T follicular helper cell (primary cell): ENCODE results near the gene UPF3B.
A peak's percentile ranks its signal among the peaks of the same experiment; 100 is the strongest.
"Not testable (repeated sequence)": the region's sequence is repeated elsewhere in the genome, so short reads cannot be mapped to it uniquely, and the experiment has no call there.

ENCODE experiments used
- DNase-seq: peaks from one replicate; pipeline ENCODE4 v3.0.0-alpha.2; 2020; ENCODE audit warnings: low read depth

UPF3B gene

DNA sequence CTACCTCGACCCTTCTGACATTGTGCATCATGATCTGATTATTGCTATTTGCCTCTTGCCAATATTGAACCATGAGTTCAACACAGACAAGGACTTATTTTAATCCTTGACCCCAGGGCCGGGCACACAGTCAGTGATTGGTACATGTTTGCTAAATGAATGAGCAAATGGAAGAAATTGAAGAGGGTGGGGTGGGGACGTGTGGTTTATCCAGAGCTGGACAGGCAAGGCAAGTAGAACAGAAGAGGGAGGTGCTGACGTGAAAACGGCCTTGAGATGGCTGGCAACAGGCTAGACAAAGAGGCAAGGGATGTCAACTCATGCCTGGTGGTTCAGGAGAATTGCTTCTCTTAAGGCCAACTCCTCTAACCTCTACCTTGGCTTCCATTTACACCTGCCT is 28.5 kb downstream of the UPF3B start:
- DNase-seq: not testable (repeated sequence)

DNA sequence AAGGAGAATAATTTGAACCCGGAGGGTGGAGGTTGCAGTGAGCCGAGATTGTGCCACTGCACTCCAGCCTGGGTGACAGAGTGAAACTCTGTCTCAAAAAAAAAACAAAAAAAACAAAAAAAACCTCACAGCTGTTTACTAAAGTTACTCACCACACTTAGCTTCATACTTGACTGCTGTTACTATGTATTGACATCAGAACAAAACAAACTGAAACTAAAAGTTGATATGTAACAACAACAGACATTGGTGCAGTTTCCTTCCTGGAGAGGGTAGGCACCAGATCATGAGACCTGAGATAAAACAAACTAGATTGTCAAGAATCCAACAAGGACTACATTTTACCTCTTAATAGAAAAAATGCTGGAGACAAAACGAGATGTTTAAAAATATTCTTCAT is 31.1 kb downstream of the UPF3B start:
- DNase-seq: not testable (repeated sequence)

DNA sequence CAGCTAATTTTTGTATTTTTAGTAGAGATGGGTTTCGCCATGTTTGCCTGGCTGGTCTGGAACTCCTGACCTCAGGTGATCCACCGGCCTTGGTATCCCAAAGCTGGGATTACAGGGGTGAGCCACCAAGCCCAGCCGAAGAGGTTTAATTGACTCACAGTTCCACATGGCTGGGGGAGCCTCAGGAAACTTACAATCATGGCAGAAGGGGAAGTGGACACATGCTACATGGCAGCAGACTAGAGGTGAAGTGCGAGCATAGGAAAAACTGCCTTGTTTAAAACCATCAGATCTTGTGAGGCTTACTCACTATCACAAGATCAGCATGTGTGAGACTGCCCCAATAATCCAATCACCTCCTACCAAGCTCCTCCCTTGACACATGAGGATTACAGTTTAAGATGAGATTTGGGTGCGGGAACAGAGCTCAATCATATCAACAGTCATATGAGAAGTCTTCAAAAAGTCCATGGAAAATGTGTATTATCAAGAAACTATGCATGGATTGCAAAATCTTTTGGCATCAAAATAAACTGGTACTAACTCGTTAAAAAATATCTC is 35.6 kb downstream of the UPF3B start:
- no peak for DNase-seq

DNA sequence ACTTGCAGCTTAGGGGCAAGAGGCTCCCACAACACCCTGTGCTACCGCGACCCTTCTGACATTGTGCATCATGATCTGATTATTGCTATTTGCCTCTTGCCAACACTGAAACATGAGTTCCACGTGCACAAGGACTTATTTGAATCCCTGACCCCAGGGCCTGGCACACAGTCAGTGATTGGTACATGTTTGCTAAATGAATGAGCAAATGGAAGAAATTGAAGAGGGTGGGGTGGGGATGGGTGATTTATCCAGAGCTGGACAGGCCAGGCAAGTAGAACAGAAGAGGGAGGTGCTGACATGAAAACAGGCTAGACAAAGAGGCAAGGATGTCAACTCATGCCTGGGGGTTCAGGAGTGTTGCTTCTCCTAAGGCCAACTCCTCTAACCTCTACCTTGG is 36.5 kb downstream of the UPF3B start:
- no peak for DNase-seq

DNA sequence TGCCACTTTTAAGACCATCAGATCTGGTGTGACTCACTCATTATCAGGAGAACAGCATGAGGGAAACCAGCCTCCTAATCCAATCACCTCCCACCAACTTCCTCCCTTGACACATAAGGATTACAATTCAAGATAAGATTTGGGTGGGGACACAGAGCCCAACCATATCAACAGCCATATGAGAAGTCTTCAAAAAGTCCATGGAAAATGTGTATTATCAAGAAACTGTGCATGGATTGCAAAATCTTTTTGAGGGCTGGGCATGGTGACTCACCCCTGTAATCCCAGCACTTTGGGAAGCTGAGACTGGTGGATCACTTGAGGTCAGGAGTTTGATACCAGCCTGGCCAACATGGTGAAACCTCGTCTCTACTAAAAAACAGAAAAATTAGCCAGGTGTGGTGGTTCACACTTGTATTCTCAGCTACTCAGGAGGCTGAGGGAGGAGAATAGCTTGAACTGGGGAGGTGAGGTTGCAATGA is 43.5 kb downstream of the UPF3B start:
- no peak for DNase-seq

GRCh38 chrX:119808461-119808860 is 44.3 kb downstream of the UPF3B start:
- not testable (repeated sequence) for DNase-seq

DNA sequence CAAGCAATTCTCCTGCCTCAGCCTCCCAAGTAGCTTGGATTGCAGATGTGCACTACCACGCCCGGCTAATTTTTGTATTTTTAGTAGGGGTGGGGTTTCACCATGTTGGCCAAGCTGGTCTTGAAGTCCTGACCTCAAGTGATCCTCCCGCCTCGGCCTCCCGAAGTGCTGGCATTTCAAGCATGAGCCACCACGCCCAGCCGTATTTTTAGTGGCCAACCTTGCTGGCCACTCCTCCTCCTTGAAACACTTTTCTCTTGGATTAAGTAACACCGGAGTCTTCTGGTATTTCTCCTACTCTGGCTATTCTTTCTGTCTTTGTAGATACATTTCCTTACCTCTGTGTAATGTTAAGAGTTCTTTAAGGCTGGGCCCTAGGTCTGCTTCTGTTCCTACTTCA is 50.2 kb downstream of the UPF3B start:
- no peak for DNase-seq

GRCh38 chrX:119801253-119802221 is 51.2 kb downstream of the UPF3B start:
- DNase-seq: no peak

DNA sequence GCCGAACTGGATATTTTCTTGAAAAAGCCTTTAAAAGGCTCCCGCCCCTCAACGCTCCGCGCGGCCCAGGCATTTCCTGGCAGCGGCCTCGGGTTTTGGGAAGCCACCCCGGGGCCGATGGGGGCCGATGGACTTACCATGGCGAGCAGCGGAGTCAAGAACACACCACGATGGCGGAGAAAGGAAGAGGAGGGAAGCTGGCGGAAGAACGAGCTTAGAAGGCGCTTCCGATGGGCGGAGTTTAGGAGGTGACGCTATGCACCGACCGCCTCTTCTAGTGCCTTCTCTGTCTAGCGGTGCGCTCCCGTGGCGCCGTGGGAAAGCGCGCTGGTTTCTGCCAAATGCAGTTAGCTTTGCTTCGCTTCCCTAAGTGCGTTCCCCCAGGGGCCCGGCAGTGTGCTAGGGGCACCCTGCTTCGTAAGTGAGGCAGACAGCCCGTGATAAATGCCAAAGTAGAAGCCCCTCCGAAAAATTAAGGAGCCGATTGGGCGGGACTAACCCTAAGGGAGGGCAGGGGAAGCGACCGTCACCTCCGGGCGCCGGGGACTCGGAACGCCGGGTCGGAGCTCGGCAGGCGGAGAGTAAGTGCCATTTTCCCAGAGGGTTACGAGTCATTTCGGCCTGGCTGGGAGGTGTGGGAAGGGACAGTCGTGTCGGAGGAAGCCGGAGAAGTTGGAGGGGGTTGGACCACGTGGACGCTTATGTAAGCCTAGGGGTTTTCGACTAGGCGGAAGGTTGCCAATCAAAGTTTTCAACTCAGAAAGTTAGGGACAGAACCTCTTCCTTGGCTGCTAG is 61.1 kb downstream of the UPF3B start, which contains the start of gene RPL39:
TSS of gene RPL39 (minus strand) at position 194 of the 795 bp plus-strand sequence. CDS start at position 140, 54 bp downstream.
- DNase-seq: peak; percentile 69

GRCh38 chrX:119790977-119791436 is 61.8 kb downstream of the UPF3B start:
- peak; percentile 19 for DNase-seq

- DNase-seq: peak; percentile 37
Observed at GRCh38 chrX:119784747-119785446, 67.9 kb downstream of the UPF3B start.
